ENCODE measurements around the gene NUDT22.

NUDT22 gene

GRCh38 chr11:64218628-64219353 is 7.3 kb upstream of the NUDT22 start:
- no peak overlapping the region for H3K27ac ChIP-seq
- TF ChIP-seq CTCF (conservative IDR thresholded peaks at IDR 0.05; ENCODE audit: low read depth) = no peak
- DNase-seq (ENCODE audit: low spot score) = no peak
- ChIA-PET CTCF (interaction anchor here (1.5 kb wide), 1 partner anchor 14 kb away, joined by 5 read pairs; no protein-coding TSS in a partner anchor), POLR2A (ENCODE audit: low non-redundant PET) (no interaction called here)

- H3K27ac ChIP-seq = no peak overlapping the region
- POLR2A ChIA-PET (ENCODE audit: low non-redundant PET) = no interaction called here
- CTCF ChIA-PET = interaction anchor here (1.5 kb wide), 1 partner anchor 15 kb away, joined by 5 read pairs; no protein-coding TSS in a partner anchor
- DNase-seq (ENCODE audit: low spot score) = no peak
- TF ChIP-seq CTCF (conservative IDR thresholded peaks at IDR 0.05; ENCODE audit: low read depth) = no peak
These were observed 6.8 kb upstream of the NUDT22 start for GRCh38 chr11:64219354-64219684.

- DNase-seq (ENCODE audit: low spot score) = no peak
- TF ChIP-seq CTCF (conservative IDR thresholded peaks at IDR 0.05; ENCODE audit: low read depth) = no peak
- CTCF ChIA-PET = interaction anchor here (1.5 kb wide), 1 partner anchor 15 kb away, joined by 5 read pairs; no protein-coding TSS in a partner anchor
- POLR2A ChIA-PET (ENCODE audit: low non-redundant PET) = no interaction called here
- H3K27ac ChIP-seq = no peak overlapping the region
These were observed 6.3 kb upstream of the NUDT22 start for GRCh38 chr11:64219755-64220154.

GRCh38 chr11:64220271-64220670 is 5.8 kb upstream of the NUDT22 start:
- no peak for TF ChIP-seq CTCF (conservative IDR thresholded peaks at IDR 0.05; ENCODE audit: low read depth)
- CTCF ChIA-PET = interaction anchor here (1.5 kb wide), 1 partner anchor 16 kb away, joined by 5 read pairs; no protein-coding TSS in a partner anchor
- no peak for DNase-seq (ENCODE audit: low spot score)
- POLR2A ChIA-PET (ENCODE audit: low non-redundant PET) = no interaction called here
- H3K27ac ChIP-seq = peak overlapping the region; percentile 7; the same call in 1 of the 2 replicates

- DNase-seq (ENCODE audit: low spot score) = no peak
- peak overlapping the region; percentile 7 for H3K27ac ChIP-seq
- POLR2A ChIA-PET (ENCODE audit: low non-redundant PET) = no interaction called here
- TF ChIP-seq CTCF (conservative IDR thresholded peaks at IDR 0.05; ENCODE audit: low read depth) = no peak
- CTCF ChIA-PET = no interaction called here
These were observed 5.3 kb upstream of the NUDT22 start for GRCh38 chr11:64220798-64221197.

GRCh38 chr11:64222651-64223000 is 3.4 kb upstream of the NUDT22 start:
- POLR2A ChIA-PET (ENCODE audit: low non-redundant PET) = no interaction called here
- CTCF ChIA-PET = no interaction called here
- peak overlapping the region; percentile 98 for H3K27ac ChIP-seq
- DNase-seq (ENCODE audit: low spot score) = no peak
- no peak for TF ChIP-seq CTCF (conservative IDR thresholded peaks at IDR 0.05; ENCODE audit: low read depth)
